Thoracic aorta (tissue), 2 donors: Measurements from ENCODE around the gene C4orf50. TPM values are rescaled to one million over a fixed set of nuclear protein-coding genes. Genes with fewer than 3 reads are reported as not detected.

Experiments used
- ATAC-seq: fragments of 150-250 bp; one replicate; pipeline ENCODE4 v1.8.0; 2017; ENCODE audit warnings: low read depth; ENCODE audit not compliant: insufficient number of reproducible peaks, low FRiP score
- DNase-seq: peaks from one replicate; pipeline ENCODE4 v3.0.0-alpha.2; 2020; ENCODE audit warnings: low spot score
- H3K27ac ChIP-seq, 2 donors: fragments of 200-600 bp; sonication (generic); 1 replicate in 1 of 2; 2 replicates in 1 of 2; pipeline ENCODE4 v1.5.1; 2016; ENCODE audit warnings: mild to moderate bottlenecking in 2 of 2, moderate library complexity in 2 of 2
- H3K27me3 ChIP-seq: fragments of 200-600 bp; sonication (generic); replicated peaks from 2 replicates; pipeline ENCODE4 v1.6.0; 2016; ENCODE audit warnings: mild to moderate bottlenecking; ENCODE audit not compliant: insufficient read depth
- H3K36me3 ChIP-seq: fragments of 200-600 bp; sonication (generic); one replicate; pipeline ENCODE4 v1.5.1; 2016
- H3K4me1 ChIP-seq, 2 donors: fragments of 200-600 bp; sonication (generic); 1 replicate in 1 of 2; 2 replicates in 1 of 2; pipeline versions ENCODE4 v1.5.1 to v1.6.0; 2016; ENCODE audit warnings: low read depth in 2 of 2, mild to moderate bottlenecking in 1 of 2; ENCODE audit not compliant: control insufficient read depth in 1 of 2
- H3K4me3 ChIP-seq: fragments of 200-600 bp; sonication (generic); 2 replicates; pipeline ENCODE4 v1.5.1; 2016; ENCODE audit warnings: mild to moderate bottlenecking
- H3K9me3 ChIP-seq: fragments of 200-600 bp; sonication (generic); 2 replicates; pipeline ENCODE4 v1.5.1; 2016
- CTCF ChIP-seq: fragments of 200-600 bp; sonication (generic); IDR thresholded peaks from one replicate; pipeline ENCODE4 v1.5.1; 2019; ENCODE audit warnings: antibody characterized with exemption
- total RNA-seq, 2 donors: library from RNA; depleted of rRNA; stranded (reverse); fragments of >200 nt; gene quantifications; one replicate each; pipeline versions ENCODE4 v1.1.0 to v1.2.3, GENCODE V29; 2016

The C4orf50 gene
- total RNA-seq, 2 donors from 2014 or later = 0.14 TPM; not detected in 1

DNA sequence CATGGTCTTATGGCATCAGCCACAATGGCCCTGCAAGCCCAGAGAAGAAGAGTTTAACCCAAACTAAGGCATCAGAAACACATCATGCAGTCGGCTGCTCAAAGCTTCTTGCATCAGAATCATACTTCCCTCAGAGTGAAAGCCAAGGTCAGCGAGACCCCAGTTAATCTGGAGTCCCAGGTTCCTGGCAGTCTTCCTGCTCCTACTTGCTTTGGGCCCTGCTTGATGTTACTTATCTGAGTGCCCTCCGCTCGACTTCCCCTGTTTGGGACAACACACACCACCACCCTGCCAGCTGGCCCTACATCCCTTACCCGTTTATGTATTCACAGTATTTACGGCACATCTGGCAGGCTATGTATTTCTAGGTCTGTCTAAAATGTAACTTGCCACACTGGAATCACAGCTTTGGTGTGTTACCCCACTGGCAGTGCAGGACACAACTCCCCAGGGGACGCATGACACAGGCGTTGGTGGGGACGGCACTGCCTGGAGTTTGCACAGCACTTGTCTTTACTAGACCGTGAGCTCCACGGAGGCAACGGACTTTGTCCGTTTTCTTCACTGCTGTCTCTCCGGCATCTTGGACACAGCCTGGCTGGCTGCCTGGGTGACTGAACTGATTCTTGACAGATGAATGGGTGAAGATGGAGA, 148.1 kb downstream of the C4orf50 start:
- no peak overlapping the region for H3K27ac ChIP-seq
- H3K4me3 ChIP-seq = no peak overlapping the region
- H3K4me1 ChIP-seq = no peaks in the 10 kb centered on the region
- ATAC-seq (no peak), DNase-seq (no peak)
- H3K36me3 ChIP-seq = no peaks in the 10 kb centered on the region
- no peak for TF ChIP-seq CTCF
- no peaks in the 10 kb centered on the region for H3K27me3 ChIP-seq
- H3K9me3 ChIP-seq = no peaks in the 10 kb centered on the region

DNA sequence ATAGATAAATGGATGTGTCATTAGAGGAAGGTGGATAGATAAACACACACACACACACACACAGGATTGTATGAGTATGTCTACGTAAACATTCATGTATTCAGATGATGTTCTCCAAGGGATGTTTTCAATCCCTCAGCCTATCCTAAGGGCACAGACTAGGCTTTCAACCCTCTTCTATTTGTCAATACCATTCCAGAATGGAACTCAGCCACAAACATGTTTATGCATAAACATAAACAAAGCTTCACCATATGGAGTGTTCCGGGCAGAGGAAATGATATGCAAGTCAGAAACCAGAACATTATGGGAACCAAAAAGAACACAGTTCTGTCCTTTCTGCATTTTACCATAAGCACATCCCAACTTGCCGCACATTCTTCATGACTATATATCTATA, 150.4 kb downstream of the C4orf50 start:
- no peak for DNase-seq
- Histone ChIP-seq H3K27ac (no peak overlapping the region), H3K4me1 (no peaks in the 10 kb centered on the region), H3K36me3 (no peaks in the 10 kb centered on the region), H3K27me3 (no peaks in the 10 kb centered on the region), H3K9me3 (no peaks in the 10 kb centered on the region), H3K4me3 (no peak overlapping the region)
- no peak for ATAC-seq
- no peak for TF ChIP-seq CTCF

GRCh38 chr4:5866841-5867813, 151.1 kb downstream of the C4orf50 start:
- no peak for ATAC-seq
- Histone ChIP-seq H3K27ac (no peak overlapping the region), H3K4me3 (no peak overlapping the region), H3K36me3 (no peaks in the 10 kb centered on the region), H3K27me3 (no peaks in the 10 kb centered on the region), H3K4me1 (no peaks in the 10 kb centered on the region), H3K9me3 (no peaks in the 10 kb centered on the region)
- no peak for TF ChIP-seq CTCF
- DNase-seq = no peak

DNA sequence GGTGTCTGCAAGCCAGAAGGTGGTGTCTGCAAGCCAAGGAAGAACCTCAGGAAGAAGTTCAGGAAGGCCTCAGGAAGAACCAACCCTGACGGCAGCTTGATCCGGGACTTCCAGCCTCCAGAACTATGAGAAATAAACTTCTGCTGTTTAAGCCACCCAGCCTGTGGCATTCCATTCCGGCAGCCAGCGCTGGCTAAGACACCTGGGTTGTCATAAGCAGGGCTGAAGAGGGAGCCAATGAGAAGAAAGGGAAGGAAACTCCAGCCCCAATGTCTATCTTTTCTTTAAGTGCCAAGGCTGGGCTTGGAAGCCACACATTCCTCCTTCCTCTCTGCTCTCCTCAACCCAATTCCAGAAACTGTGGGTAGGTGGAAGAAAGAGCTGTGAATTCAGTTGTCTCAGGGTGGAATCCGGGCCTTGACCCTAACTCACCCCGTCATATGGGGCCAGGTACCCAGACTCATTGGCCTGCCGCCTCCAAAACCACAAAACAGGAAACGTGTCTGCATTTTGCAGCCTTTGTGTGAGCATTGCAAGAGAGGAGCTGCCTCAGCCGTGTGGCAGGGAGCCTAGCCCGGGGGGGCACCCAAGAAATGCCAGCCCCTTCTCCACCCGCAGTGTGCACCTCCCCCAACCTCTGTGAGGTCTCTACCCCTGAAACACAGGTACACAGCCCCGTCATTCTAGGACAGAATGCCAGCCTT, 152.2 kb downstream of the C4orf50 start:
- no peak for ATAC-seq
- Histone ChIP-seq H3K4me3 (no peak overlapping the region), H3K27me3 (no peaks in the 10 kb centered on the region), H3K36me3 (no peaks in the 10 kb centered on the region), H3K9me3 (no peaks in the 10 kb centered on the region), H3K27ac (no peak overlapping the region), H3K4me1 (no peaks in the 10 kb centered on the region)
- TF ChIP-seq CTCF = no peak
- DNase-seq = no peak
